A549 (cell line): Measurements from ENCODE around the gene MAPT. TPM values are rescaled to one million over a fixed set of nuclear protein-coding genes. Genes with fewer than 3 reads are reported as not detected.

ENCODE experiments used
- ATAC-seq, 2 experiments: fragments of 200-7000 bp in 1 of 2; fragments of >200 bp in 1 of 2; cut with Nextera tagmentation in 1 of 2; cut with Tn5 transposase in 1 of 2; 3 replicates each; pipeline versions ENCODE4 v1.8.0 to v1.9.1; 2018 to 2020; ENCODE audit warnings: mild to moderate bottlenecking in 1 of 2, moderate library complexity in 1 of 2
- CTCF ChIA-PET: fragments of 300-600 bp; sonication (Branson Sonifier 250); formaldehyde crosslinking; extraction: SDS; loops from one replicate; lab custom pipeline; 2021; ENCODE audit warnings: antibody characterized with exemption, inconsistent platforms; lab: Yijun Ruan, JAX
- POLR2A ChIA-PET: fragments of 350-600 bp; formaldehyde crosslinking; extraction: SDS; loops from one replicate; lab custom pipeline; 2021; ENCODE audit warnings: antibody characterized with exemption, inconsistent platforms; lab: Yijun Ruan, JAX
- DNase-seq, 2 experiments: peaks; one replicate each; pipeline versions ENCODE4 v3.0.0 to v3.0.0-alpha.2; 2011 to 2016; ENCODE audit warnings: low read depth in 1 of 2, low spot score in 1 of 2
- FAIRE-seq: peaks from 2 replicates; lab custom pipeline; 2011; peaks lifted over from hg19 to GRCh38; lab: Jason Lieb, UNC
- H3K27ac ChIP-seq, 2 experiments: fragments of >200 bp; sonication (Bioruptor Twin); formaldehyde crosslinking; 3 replicates each; pipeline ENCODE4 v1.5.1; 2016 to 2017
- H3K4me1 ChIP-seq: fragments of >200 bp; sonication (Bioruptor Twin); formaldehyde crosslinking; 3 replicates; pipeline ENCODE4 v1.6.1; 2016
- H3K4me2 ChIP-seq: fragments of >200 bp; sonication (Bioruptor Twin); formaldehyde crosslinking; 3 replicates; pipeline ENCODE4 v1.6.1; 2016
- H3K4me3 ChIP-seq: fragments of >200 bp; sonication (Bioruptor Twin); formaldehyde crosslinking; 3 replicates; pipeline ENCODE4 v1.5.1; 2016
- H3K9me3 ChIP-seq: fragments of >200 bp; sonication (Bioruptor Twin); formaldehyde crosslinking; 3 replicates; pipeline ENCODE4 v1.6.1; 2016
- CBX2 ChIP-seq: fragments of 200-600 bp; sonication (generic); IDR thresholded peaks from 2 replicates; pipeline ENCODE4 v1.6.1; 2016; ENCODE audit warnings: low read depth, mild to moderate bottlenecking, borderline replicate concordance
- CTCF ChIP-seq: fragments of >200 bp; sonication (Bioruptor Twin); formaldehyde crosslinking; IDR thresholded peaks from 3 replicates; pipeline ENCODE4 v1.5.1; 2016
- EHF ChIP-seq: fragments of 250-450 bp; sonication (Bioruptor Pico); IDR thresholded peaks from 2 replicates; pipeline ENCODE4 v1.5.0; 2020; ENCODE audit warnings: mild to moderate bottlenecking
- EP300 ChIP-seq, 2 experiments: fragments of >200 bp; sonication (Bioruptor Twin); formaldehyde crosslinking; IDR thresholded peaks; 2 replicates in 1 of 2; 3 replicates in 1 of 2; pipeline ENCODE4 v1.6.1; 2016 to 2017
- ESRRA ChIP-seq: fragments of 150-350 bp; IDR thresholded peaks from 2 replicates; pipeline ENCODE4 v1.6.1; 2014; ENCODE audit warnings: mild to moderate bottlenecking, low read length, borderline replicate concordance
- FOSL2 ChIP-seq, 2 experiments: fragments of 450-650 bp in 1 of 2; fragments of >200 bp in 1 of 2; sonication (Bioruptor Twin) in 1 of 2; formaldehyde crosslinking; IDR thresholded peaks; 2 replicates each; pipeline versions ENCODE4 v1.5.0 to v1.6.1; 2016 to 2020; ENCODE audit warnings: mild to moderate bottlenecking in 1 of 2, moderate library complexity in 1 of 2
- FOXS1 ChIP-seq: fragments of 250-450 bp; sonication (Bioruptor Pico); IDR thresholded peaks from 2 replicates; pipeline ENCODE4 v1.5.0; 2020; ENCODE audit warnings: mild to moderate bottlenecking, moderate library complexity
- GATA3 ChIP-seq: IDR thresholded peaks from 2 replicates; pipeline ENCODE4 v1.6.1; 2012; ENCODE audit warnings: borderline replicate concordance
- HMGXB4 ChIP-seq: fragments of 250-450 bp; sonication (Bioruptor Pico); IDR thresholded peaks from 2 replicates; pipeline ENCODE4 v1.5.0; 2021; ENCODE audit warnings: mild to moderate bottlenecking, moderate library complexity, borderline replicate concordance
- HOXB13 ChIP-seq: fragments of 250-450 bp; sonication (Bioruptor Pico); IDR thresholded peaks from 2 replicates; pipeline ENCODE4 v1.5.0; 2020; ENCODE audit warnings: low read depth, mild to moderate bottlenecking, moderate library complexity
- MAFK ChIP-seq: fragments of 450-650 bp; IDR thresholded peaks from 2 replicates; pipeline ENCODE4 v1.6.1; 2014; ENCODE audit not compliant: partially characterized antibody
- MAZ ChIP-seq: fragments of 150-350 bp; IDR thresholded peaks from 2 replicates; pipeline ENCODE4 v1.6.1; 2014; ENCODE audit warnings: antibody characterized with exemption, low read depth, low read length, borderline replicate concordance
- MYC ChIP-seq: IDR thresholded peaks from 2 replicates; pipeline ENCODE4 v1.6.1; 2012; ENCODE audit warnings: mild to moderate bottlenecking, inconsistent platforms, low read length, improper control_type of control experiment, borderline replicate concordance
- NFE2L2 ChIP-seq: fragments of 150-350 bp; conservative IDR thresholded peaks from 2 replicates; pipeline ENCODE4 v1.6.1; 2014; ENCODE audit warnings: low read length
- NR3C1 ChIP-seq: fragments of >200 bp; sonication (Bioruptor Twin); formaldehyde crosslinking; IDR thresholded peaks from 3 replicates; pipeline ENCODE4 v1.6.1; 2017
- PBX3 ChIP-seq: IDR thresholded peaks from 2 replicates; pipeline ENCODE4 v1.6.1; 2012
- PHF8 ChIP-seq: fragments of 200-600 bp; sonication (generic); IDR thresholded peaks from 2 replicates; pipeline ENCODE4 v1.6.1; 2016; ENCODE audit warnings: low read depth, mild to moderate bottlenecking, antibody characterized with exemption, moderate library complexity, borderline replicate concordance
- RCOR1 ChIP-seq: fragments of 150-350 bp; IDR thresholded peaks from 2 replicates; pipeline ENCODE4 v1.6.1; 2014; ENCODE audit warnings: antibody characterized with exemption, low read length, low read depth
- RNF2 ChIP-seq: fragments of 200-600 bp; sonication (generic); IDR thresholded peaks from 2 replicates; pipeline ENCODE4 v1.6.1; 2016; ENCODE audit warnings: low read depth, mild to moderate bottlenecking, antibody characterized with exemption, moderate library complexity, borderline replicate concordance
- TFCP2L1 ChIP-seq: fragments of 250-450 bp; sonication (Bioruptor Pico); IDR thresholded peaks from 2 replicates; pipeline ENCODE4 v1.5.0; 2021; ENCODE audit warnings: mild to moderate bottlenecking
- ZC3H11A ChIP-seq: fragments of 450-650 bp; IDR thresholded peaks from 2 replicates; pipeline ENCODE4 v1.6.1; 2014; ENCODE audit warnings: antibody characterized with exemption, mild to moderate bottlenecking
- ZFP36 ChIP-seq: fragments of 450-650 bp; IDR thresholded peaks from 2 replicates; pipeline ENCODE4 v1.6.1; 2014; ENCODE audit warnings: borderline replicate concordance; ENCODE audit not compliant: partially characterized antibody
- WGBS: methylation state at CpG from one replicate; pipeline ENCODE4 v1.1.6; 2017; ENCODE audit errors: missing lambda C conversion rate; 5-methylcytosine and 5-hydroxymethylcytosine counted together
- polyA plus RNA-seq, 4 experiments: library from polyadenylated mRNA; depleted of rRNA in 3 of 4; stranded (reverse); fragments of >200 nt; fragmentation: RNase III in 1 of 4; extraction: RNeasy Plus Mini Kit Qiagen cat#74134 plus additional on column Dnase treatment in 1 of 4; gene quantifications; 2 replicates in 3 of 4; 3 replicates in 1 of 4; pipeline ENCODE4 v1.2.3, GENCODE V29; 2011 to 2017

Gene MAPT
- polyA plus RNA-seq, 2 of the 4 experiments (the other 2 are of a cell fraction): 1.2 to 1.6 TPM

GRCh38 chr17:45847747-45848146, 46.6 kb upstream of the MAPT start:
- WGBS: 33% methylated on average over 5 of the region's 5 CpGs
- POLR2A ChIA-PET: no interaction called here
- no peak for ATAC-seq
- DNase-seq: no peak
- Histone ChIP-seq H3K27ac (no peak overlapping the region), H3K4me2 (no peak overlapping the region), H3K9me3 (no peaks in the 10 kb centered on the region), H3K4me3 (no peak overlapping the region), H3K4me1 (0 out of 3 replicates have a peak, but pooled peaks cover 2% of the 10 kb centered on the region)
- CTCF ChIA-PET: interaction anchor here (1.1 to 14.4 kb wide), 4 partner anchors 13 to 209 kb away, joined by 3 to 225 read pairs (median 70); no protein-coding TSS in a partner anchor
- FAIRE-seq: no peak
- peak; percentile 53 for TF ChIP-seq ZFP36
- TF ChIP-seq CTCF: no peak

GRCh38 chr17:45848405-45848804, 45.9 kb upstream of the MAPT start:
- no peak for DNase-seq
- Histone ChIP-seq H3K4me1 (0 out of 3 replicates have a peak, but pooled peaks cover 2% of the 10 kb centered on the region), H3K4me3 (no peak overlapping the region), H3K9me3 (no peaks in the 10 kb centered on the region), H3K27ac (no peak overlapping the region), H3K4me2 (no peak overlapping the region)
- WGBS: 72% methylated on average over 9 of the region's 9 CpGs
- CTCF ChIA-PET: interaction anchor here (8.0 to 14.4 kb wide), 2 partner anchors 13 to 209 kb away, joined by 136 to 225 read pairs; no protein-coding TSS in a partner anchor
- TF ChIP-seq EP300 (IDR thresholded peaks at IDR 0.05): no peak
- TF ChIP-seq MAFK: no peak
- TF ChIP-seq ZC3H11A: no peak
- TF ChIP-seq TFCP2L1 (CRISPR knock-in tag): no peak
- TF ChIP-seq FOSL2 (IDR thresholded peaks at IDR 0.05): no peak
- TF ChIP-seq FOSL2 (CRISPR knock-in tag; IDR thresholded peaks at IDR 0.05): no peak
- TF ChIP-seq EHF: no peak
- TF ChIP-seq PHF8: no peak
- TF ChIP-seq PBX3: no peak
- TF ChIP-seq GATA3: no peak
- no peak for TF ChIP-seq RCOR1
- TF ChIP-seq ESRRA: no peak
- no peak for TF ChIP-seq HOXB13 (CRISPR knock-in tag)
- TF ChIP-seq NR3C1: no peak
- no peak for TF ChIP-seq MYC
- POLR2A ChIA-PET: no interaction called here
- ATAC-seq: no peak
- FAIRE-seq: no peak

- H3K27ac ChIP-seq: no peak overlapping the region
- POLR2A ChIA-PET: no interaction called here
- FAIRE-seq: no peak
- H3K4me3 ChIP-seq: no peak overlapping the region
- WGBS: 69% methylated on average over 7 of the region's 15 CpGs
- 0 out of 3 replicates have a peak, but pooled peaks cover 2% of the 10 kb centered on the region for H3K4me1 ChIP-seq
- no peak for DNase-seq
- ATAC-seq: no peak
- H3K4me2 ChIP-seq: no peak overlapping the region
- TF ChIP-seq MAZ: no peak
- TF ChIP-seq MYC: no peak
- TF ChIP-seq ESRRA: no peak
- no peak for TF ChIP-seq EP300 (IDR thresholded peaks at IDR 0.05)
- TF ChIP-seq RNF2: no peak
- TF ChIP-seq NR3C1: no peak
- no peak for TF ChIP-seq FOXS1 (CRISPR knock-in tag)
- TF ChIP-seq CBX2: no peak
- no peak for TF ChIP-seq NFE2L2
- TF ChIP-seq RCOR1: no peak
- no peak for TF ChIP-seq HMGXB4
- TF ChIP-seq, all 56 proteins: peak for 0
- CTCF ChIA-PET: interaction anchor here (0.6 to 14.4 kb wide), 10 partner anchors 14 to 210 kb away, joined by 3 to 225 read pairs (median 5); partner anchors contain the start of gene MAPT
- H3K9me3 ChIP-seq: no peaks in the 10 kb centered on the region
These were observed 45.4 kb upstream of the MAPT start for GRCh38 chr17:45848868-45849535.
